ENCODE measurements around the gene ECE1. TPM values are rescaled to one million over a fixed set of nuclear protein-coding genes. Genes with fewer than 3 reads are reported as not detected.
A peak's percentile ranks its signal among the peaks of the same experiment; 100 is the strongest.

ECE1 gene
- total and polyA plus RNA-seq, 10 of the 15 experiments (the other 5 are each of a cell fraction or from before 2014, with no cell fraction given), result 0.97 to 81.0 (median 37.0) TPM

GRCh38 chr1:21251773-21252471 lies 38.3 kb downstream of the ECE1 start:
- Histone ChIP-seq H3K79me2 (ENCODE audit: control insufficient read depth, insufficient read depth, low read length) (no peaks in the 10 kb centered on the region), H3K4me2 (ENCODE audit: control insufficient read depth, insufficient read depth) (no peak overlapping the region), H3K9me3 (replicated peaks; ENCODE audit: control insufficient read depth, insufficient read depth, low read length) (no peaks in the 10 kb centered on the region), H3K27me3 (replicated peaks in 1 of 2; ENCODE audit: control insufficient read depth in 2 of 2, insufficient read depth in 2 of 2, low read length in 1 of 2) (no peaks in the 10 kb centered on the region), H3K27ac (ENCODE audit: control insufficient read depth, insufficient read depth) (no peak overlapping the region), H3K4me1 (ENCODE audit: control insufficient read depth, insufficient read depth, low read length) (no peaks in the 10 kb centered on the region), H2AFZ (ENCODE audit: control insufficient read depth, low read depth, low read length) (no peak overlapping the region), H3K36me3 (ENCODE audit: control insufficient read depth in 2 of 2, insufficient read depth in 2 of 2, low read length in 1 of 2) (peaks cover 6 to 7% of the 10 kb centered on the region in 2 experiments; a peak in 3 of 4 replicates), H3K9ac (ENCODE audit: control insufficient read depth, insufficient read depth, low read length) (no peak overlapping the region), H3K4me3 (no peak overlapping the region), H4K20me1 (ENCODE audit: control insufficient read depth, insufficient read depth) (no peaks in the 10 kb centered on the region)
- in situ Hi-C loops (cut with MboI), result no loop called here
- ATAC-seq (no peak), FAIRE-seq (no peak), DNase-seq (ENCODE audit: low read depth, low spot score) (no peak)
- 46% methylated on average over 4 of the region's 4 CpGs for WGBS (ENCODE audit: insufficient coverage, insufficient replicate concordance, low lambda C conversion rate, missing lambda C conversion rate)
- ChIA-PET RAD21 (ENCODE audit: unreplicated experiment) (interaction anchor here (8.3 kb wide), 1 partner anchor 115 kb away, joined by 132 read pairs; no protein-coding TSS in a partner anchor), SMC1A (ENCODE audit: uncharacterized antibody, unreplicated experiment) (interaction anchor here (1.2 to 1.6 kb wide), 2 partner anchors 116 to 118 kb away, joined by 3 to 13 read pairs; no protein-coding TSS in a partner anchor), POLR2A (no interaction called here), CTCF (interaction anchor here (0.8 to 2.4 kb wide), 9 partner anchors 8 to 119 kb away, joined by 3 to 19 read pairs (median 6); no protein-coding TSS in a partner anchor)
- intact Hi-C loops (cut with micrococcal nuclease; ENCODE audit: unreplicated experiment), result no loop called here
- BruUV-seq (replicated peaks), result TSS peak; percentile 32
- no peak for TF ChIP-seq YY1 (IDR thresholded peaks at IDR 0.05; ENCODE audit: low read depth, low read length)
- TF ChIP-seq SMAD1 (IDR thresholded peaks at IDR 0.05; ENCODE audit: low read depth, partially characterized antibody), result no peak
- no peak for TF ChIP-seq FOXM1 (IDR thresholded peaks at IDR 0.05; ENCODE audit: low read depth, low read length)
- TF ChIP-seq NR2C2 (IDR thresholded peaks at IDR 0.05; ENCODE audit: borderline replicate concordance, control insufficient read depth, insufficient read length, low read depth), result no peak
- TF ChIP-seq BMI1 (IDR thresholded peaks at IDR 0.05; ENCODE audit: borderline replicate concordance), result no peak
- no peak for TF ChIP-seq ATF7 (IDR thresholded peaks at IDR 0.05; ENCODE audit: low read depth)
- TF ChIP-seq TARDBP (IDR thresholded peaks at IDR 0.05; ENCODE audit: borderline replicate concordance), result no peak
- no peak for TF ChIP-seq CBX5 (IDR thresholded peaks at IDR 0.05; ENCODE audit: low read depth)
- no peak for TF ChIP-seq REST (IDR thresholded peaks at IDR 0.05; ENCODE audit: low read depth, low read length)
- TF ChIP-seq, protein P1, sequence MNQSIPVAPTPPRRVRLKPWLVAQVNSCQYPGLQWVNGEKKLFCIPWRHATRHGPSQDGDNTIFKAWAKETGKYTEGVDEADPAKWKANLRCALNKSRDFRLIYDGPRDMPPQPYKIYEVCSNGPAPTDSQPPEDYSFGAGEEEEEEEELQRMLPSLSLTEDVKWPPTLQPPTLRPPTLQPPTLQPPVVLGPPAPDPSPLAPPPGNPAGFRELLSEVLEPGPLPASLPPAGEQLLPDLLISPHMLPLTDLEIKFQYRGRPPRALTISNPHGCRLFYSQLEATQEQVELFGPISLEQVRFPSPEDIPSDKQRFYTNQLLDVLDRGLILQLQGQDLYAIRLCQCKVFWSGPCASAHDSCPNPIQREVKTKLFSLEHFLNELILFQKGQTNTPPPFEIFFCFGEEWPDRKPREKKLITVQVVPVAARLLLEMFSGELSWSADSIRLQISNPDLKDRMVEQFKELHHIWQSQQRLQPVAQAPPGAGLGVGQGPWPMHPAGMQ (IDR thresholded peaks at IDR 0.05; ENCODE audit: borderline replicate concordance), result no peak
- no peak for TF ChIP-seq ZNF622 (IDR thresholded peaks at IDR 0.05)
- TF ChIP-seq, protein P2, sequence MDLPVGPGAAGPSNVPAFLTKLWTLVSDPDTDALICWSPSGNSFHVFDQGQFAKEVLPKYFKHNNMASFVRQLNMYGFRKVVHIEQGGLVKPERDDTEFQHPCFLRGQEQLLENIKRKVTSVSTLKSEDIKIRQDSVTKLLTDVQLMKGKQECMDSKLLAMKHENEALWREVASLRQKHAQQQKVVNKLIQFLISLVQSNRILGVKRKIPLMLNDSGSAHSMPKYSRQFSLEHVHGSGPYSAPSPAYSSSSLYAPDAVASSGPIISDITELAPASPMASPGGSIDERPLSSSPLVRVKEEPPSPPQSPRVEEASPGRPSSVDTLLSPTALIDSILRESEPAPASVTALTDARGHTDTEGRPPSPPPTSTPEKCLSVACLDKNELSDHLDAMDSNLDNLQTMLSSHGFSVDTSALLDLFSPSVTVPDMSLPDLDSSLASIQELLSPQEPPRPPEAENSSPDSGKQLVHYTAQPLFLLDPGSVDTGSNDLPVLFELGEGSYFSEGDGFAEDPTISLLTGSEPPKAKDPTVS (IDR thresholded peaks at IDR 0.05; ENCODE audit: low read depth, low read length), result no peak
- TF ChIP-seq, protein P3, sequence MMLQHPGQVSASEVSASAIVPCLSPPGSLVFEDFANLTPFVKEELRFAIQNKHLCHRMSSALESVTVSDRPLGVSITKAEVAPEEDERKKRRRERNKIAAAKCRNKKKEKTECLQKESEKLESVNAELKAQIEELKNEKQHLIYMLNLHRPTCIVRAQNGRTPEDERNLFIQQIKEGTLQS (IDR thresholded peaks at IDR 0.05; ENCODE audit: borderline replicate concordance, extremely low read depth, low read depth, low read length), result no peak
- no peak for TF ChIP-seq CTCF (IDR thresholded peaks at IDR 0.05 in 2 of 3, conservative IDR thresholded peaks at IDR 0.05 in 1 of 3; ENCODE audit: control insufficient read depth in 2 of 3, extremely low read depth in 1 of 3, insufficient read depth in 1 of 3, low read depth in 3 of 3, low read length in 3 of 3)

Measured in GM12878 (cell line).